ENCODE measurements around the gene POU5F1.

DNA sequence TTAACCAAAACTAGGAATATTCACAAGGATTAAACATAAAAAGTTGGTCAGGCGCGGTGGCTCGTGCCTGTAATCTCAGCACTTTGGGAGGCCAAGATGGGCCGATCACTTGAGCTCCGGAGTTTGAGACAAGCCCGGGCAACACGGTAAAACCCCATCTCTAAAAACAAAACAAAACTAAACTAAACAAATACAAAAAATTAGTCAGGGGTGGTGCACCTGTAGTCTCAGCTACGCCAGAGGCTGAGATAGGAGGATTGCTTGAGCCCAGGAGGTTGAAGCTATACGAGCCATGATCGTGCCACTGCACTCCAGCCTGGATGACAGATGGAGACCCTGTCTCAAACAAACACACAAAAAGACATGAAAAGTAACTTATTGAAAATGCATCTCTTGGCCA, 34.8 kb downstream of the POU5F1 start:
- TF ChIP-seq, protein P1, sequence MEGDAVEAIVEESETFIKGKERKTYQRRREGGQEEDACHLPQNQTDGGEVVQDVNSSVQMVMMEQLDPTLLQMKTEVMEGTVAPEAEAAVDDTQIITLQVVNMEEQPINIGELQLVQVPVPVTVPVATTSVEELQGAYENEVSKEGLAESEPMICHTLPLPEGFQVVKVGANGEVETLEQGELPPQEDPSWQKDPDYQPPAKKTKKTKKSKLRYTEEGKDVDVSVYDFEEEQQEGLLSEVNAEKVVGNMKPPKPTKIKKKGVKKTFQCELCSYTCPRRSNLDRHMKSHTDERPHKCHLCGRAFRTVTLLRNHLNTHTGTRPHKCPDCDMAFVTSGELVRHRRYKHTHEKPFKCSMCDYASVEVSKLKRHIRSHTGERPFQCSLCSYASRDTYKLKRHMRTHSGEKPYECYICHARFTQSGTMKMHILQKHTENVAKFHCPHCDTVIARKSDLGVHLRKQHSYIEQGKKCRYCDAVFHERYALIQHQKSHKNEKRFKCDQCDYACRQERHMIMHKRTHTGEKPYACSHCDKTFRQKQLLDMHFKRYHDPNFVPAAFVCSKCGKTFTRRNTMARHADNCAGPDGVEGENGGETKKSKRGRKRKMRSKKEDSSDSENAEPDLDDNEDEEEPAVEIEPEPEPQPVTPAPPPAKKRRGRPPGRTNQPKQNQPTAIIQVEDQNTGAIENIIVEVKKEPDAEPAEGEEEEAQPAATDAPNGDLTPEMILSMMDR (IDR thresholded peaks at IDR 0.05 in 8 of 11, conservative IDR thresholded peaks at IDR 0.05 in 3 of 11), result no peak
- no peak for TF ChIP-seq POLR2AphosphoS5 (IDR thresholded peaks at IDR 0.05)
- no peak for TF ChIP-seq POLR2A (IDR thresholded peaks at IDR 0.05)

All from spleen (tissue), 7 donors.